GM23338 (cell line): Measurements from ENCODE around the gene ZFP90.

ENCODE experiments used
- CREB1 ChIP-seq: fragments of 250-450 bp; sonication (Bioruptor Pico); IDR thresholded peaks from 2 replicates; pipeline ENCODE4 v1.5.0; 2020; ENCODE audit warnings: low read depth, mild to moderate bottlenecking, moderate library complexity
- EZH2 ChIP-seq: fragments of 200-600 bp; sonication (generic); IDR thresholded peaks from one replicate; pipeline ENCODE4 v1.8.0; 2017; ENCODE audit warnings: antibody characterized with exemption, mild to moderate bottlenecking, low read depth; ENCODE audit not compliant: unreplicated experiment
- EZH2phosphoT487 ChIP-seq: fragments of 200-600 bp; sonication (generic); IDR thresholded peaks from one replicate; pipeline ENCODE4 v1.8.1; 2018; ENCODE audit warnings: antibody characterized with exemption; ENCODE audit not compliant: unreplicated experiment
- JUNB ChIP-seq: IDR thresholded peaks from one replicate; pipeline ENCODE4 v1.6.1; 2016; ENCODE audit warnings: antibody characterized with exemption; ENCODE audit not compliant: unreplicated experiment
- POLR2AphosphoS5 ChIP-seq: IDR thresholded peaks from 2 replicates; pipeline ENCODE4 v1.6.1; 2016; ENCODE audit warnings: antibody characterized with exemption, low read depth
- TF ChIP-seq, protein P1 (sequence below): IDR thresholded peaks from one replicate; pipeline ENCODE4 v1.6.1; 2018; ENCODE audit warnings: antibody characterized with exemption; ENCODE audit not compliant: unreplicated experiment
- TF ChIP-seq, protein P2 (sequence below), 2 experiments: fragments of 200-600 bp in 1 of 2; sonication (generic) in 1 of 2; conservative IDR thresholded peaks; 2 replicates each; pipeline versions ENCODE4 v1.5.1 to v1.6.1; 2016 to 2017; ENCODE audit warnings: antibody characterized with exemption in 2 of 2, low read depth in 2 of 2, mild to moderate bottlenecking in 2 of 2, moderate library complexity in 1 of 2
- TF ChIP-seq, protein P3 (sequence below): IDR thresholded peaks from 2 replicates; pipeline ENCODE4 v1.6.1; 2016; ENCODE audit warnings: antibody characterized with exemption

DNA sequence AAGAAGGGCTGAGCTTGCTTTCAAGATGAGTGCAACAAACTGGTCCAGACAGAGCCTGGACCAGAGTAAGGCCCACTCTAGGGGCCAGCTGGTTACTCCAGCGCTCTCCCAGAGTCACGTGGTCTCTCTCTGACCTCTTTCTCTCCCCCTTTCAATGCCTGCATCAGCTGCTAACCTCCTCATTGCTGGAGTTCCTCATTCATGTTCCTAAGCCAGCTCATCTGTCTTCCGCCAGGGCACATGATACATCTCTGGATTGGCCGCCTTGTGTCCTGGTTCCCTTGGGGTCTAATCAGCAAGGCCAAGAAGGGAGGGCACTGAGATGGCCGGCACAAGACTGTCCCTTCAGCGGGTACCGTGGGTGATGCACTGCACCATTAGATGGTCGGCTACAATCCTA, 26.9 kb upstream of the ZFP90 start:
- TF ChIP-seq, protein P1, sequence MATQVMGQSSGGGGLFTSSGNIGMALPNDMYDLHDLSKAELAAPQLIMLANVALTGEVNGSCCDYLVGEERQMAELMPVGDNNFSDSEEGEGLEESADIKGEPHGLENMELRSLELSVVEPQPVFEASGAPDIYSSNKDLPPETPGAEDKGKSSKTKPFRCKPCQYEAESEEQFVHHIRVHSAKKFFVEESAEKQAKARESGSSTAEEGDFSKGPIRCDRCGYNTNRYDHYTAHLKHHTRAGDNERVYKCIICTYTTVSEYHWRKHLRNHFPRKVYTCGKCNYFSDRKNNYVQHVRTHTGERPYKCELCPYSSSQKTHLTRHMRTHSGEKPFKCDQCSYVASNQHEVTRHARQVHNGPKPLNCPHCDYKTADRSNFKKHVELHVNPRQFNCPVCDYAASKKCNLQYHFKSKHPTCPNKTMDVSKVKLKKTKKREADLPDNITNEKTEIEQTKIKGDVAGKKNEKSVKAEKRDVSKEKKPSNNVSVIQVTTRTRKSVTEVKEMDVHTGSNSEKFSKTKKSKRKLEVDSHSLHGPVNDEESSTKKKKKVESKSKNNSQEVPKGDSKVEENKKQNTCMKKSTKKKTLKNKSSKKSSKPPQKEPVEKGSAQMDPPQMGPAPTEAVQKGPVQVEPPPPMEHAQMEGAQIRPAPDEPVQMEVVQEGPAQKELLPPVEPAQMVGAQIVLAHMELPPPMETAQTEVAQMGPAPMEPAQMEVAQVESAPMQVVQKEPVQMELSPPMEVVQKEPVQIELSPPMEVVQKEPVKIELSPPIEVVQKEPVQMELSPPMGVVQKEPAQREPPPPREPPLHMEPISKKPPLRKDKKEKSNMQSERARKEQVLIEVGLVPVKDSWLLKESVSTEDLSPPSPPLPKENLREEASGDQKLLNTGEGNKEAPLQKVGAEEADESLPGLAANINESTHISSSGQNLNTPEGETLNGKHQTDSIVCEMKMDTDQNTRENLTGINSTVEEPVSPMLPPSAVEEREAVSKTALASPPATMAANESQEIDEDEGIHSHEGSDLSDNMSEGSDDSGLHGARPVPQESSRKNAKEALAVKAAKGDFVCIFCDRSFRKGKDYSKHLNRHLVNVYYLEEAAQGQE: no peak
- TF ChIP-seq EZH2 (no peak), EZH2phosphoT487 (no peak), JUNB (no peak), POLR2AphosphoS5 (no peak), CREB1 (CRISPR knock-in tag) (no peak)
- TF ChIP-seq, protein P2, sequence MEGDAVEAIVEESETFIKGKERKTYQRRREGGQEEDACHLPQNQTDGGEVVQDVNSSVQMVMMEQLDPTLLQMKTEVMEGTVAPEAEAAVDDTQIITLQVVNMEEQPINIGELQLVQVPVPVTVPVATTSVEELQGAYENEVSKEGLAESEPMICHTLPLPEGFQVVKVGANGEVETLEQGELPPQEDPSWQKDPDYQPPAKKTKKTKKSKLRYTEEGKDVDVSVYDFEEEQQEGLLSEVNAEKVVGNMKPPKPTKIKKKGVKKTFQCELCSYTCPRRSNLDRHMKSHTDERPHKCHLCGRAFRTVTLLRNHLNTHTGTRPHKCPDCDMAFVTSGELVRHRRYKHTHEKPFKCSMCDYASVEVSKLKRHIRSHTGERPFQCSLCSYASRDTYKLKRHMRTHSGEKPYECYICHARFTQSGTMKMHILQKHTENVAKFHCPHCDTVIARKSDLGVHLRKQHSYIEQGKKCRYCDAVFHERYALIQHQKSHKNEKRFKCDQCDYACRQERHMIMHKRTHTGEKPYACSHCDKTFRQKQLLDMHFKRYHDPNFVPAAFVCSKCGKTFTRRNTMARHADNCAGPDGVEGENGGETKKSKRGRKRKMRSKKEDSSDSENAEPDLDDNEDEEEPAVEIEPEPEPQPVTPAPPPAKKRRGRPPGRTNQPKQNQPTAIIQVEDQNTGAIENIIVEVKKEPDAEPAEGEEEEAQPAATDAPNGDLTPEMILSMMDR (conservative IDR thresholded peaks at IDR 0.05; ENCODE audit: low read depth in 2 of 2): no peak
- TF ChIP-seq, protein P3, sequence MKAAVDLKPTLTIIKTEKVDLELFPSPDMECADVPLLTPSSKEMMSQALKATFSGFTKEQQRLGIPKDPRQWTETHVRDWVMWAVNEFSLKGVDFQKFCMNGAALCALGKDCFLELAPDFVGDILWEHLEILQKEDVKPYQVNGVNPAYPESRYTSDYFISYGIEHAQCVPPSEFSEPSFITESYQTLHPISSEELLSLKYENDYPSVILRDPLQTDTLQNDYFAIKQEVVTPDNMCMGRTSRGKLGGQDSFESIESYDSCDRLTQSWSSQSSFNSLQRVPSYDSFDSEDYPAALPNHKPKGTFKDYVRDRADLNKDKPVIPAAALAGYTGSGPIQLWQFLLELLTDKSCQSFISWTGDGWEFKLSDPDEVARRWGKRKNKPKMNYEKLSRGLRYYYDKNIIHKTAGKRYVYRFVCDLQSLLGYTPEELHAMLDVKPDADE: no peak
